ENCODE measurements around the gene ABCG2. TPM values are rescaled to one million over a fixed set of nuclear protein-coding genes. Genes with fewer than 3 reads are reported as not detected.
A peak's percentile ranks its signal among the peaks of the same experiment; 100 is the strongest.

ABCG2 gene
- total RNA-seq, 2 donors from 2014 or later, result 0.74 TPM; not detected in 1

DNA sequence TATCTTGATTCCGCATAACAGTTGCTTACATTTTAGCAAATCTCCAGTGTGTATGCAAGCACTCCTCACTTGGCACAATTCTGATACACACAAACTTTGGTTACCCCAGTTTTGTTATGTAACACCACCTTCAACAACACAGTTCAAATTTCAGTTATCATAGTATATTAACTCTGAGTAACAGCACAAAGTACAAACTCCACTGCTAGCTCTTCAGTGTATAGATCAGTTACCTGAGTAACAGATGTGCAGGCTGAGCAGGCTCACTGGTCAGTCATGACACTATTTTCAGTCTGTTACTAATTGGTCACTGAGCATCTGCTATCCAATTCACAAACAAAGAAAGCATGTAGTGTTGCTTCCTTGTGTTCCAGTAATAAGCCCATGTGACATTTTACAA is 95.6 kb downstream of the ABCG2 start:
- H3K9me3 Mint-ChIP-seq, result no peaks in the 10 kb centered on the region
- peaks cover 15% of the 10 kb centered on the region in 2 donors for H3K36me3 Mint-ChIP-seq
- no peak for ATAC-seq

DNA sequence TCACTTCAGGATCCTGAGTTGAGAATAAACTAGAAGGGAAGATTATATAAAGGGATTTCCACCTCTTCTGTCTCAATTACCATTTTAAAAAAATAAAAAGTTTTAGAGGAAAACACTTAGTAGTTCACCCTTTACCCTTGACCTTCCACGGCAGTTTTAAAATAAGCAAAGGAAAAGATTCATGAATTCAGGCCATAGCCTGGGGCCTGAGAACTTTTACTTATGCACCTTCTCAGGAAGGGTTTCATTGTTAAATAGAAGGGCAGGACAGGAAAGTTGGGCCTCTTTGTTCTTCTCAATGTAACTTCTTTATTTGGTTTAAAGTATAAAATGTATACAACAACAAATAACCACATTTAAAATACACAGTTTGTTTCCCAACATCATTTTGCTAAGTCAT is 96.1 kb downstream of the ABCG2 start:
- Mint-ChIP-seq H3K36me3 (peaks cover 9 to 10% of the 10 kb centered on the region in 2 donors), H3K27ac (no peak overlapping the region), H3K9me3 (no peaks in the 10 kb centered on the region)
- no peak for DNase-seq (ENCODE audit: low spot score in 2 of 2)
- no peak for ATAC-seq

More for the DNA sequence above, 95.6 kb downstream of the ABCG2 start:
- no peak for DNase-seq (ENCODE audit: low spot score in 2 of 2)
- no peak overlapping the region for H3K27ac Mint-ChIP-seq

DNA sequence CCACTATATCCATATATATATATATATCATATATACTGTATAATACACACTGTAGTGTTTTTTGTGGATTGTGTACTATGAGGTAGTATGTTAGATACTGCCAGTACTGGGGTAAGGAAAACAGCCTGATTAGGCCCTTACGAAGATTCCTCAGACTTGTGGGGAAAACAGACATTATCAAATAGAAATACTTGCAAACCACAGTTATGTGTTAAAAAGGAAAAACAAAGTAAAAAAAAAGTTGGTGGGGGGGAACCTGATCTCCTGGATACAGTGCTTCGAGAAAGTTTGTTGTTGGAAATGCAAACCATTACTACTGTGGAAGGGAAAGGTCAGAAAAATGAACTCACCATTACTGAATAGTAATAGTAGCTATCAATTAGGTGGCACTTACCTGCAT is 98.0 kb downstream of the ABCG2 start:
- Mint-ChIP-seq H3K27ac (no peak overlapping the region), H3K9me3 (no peaks in the 10 kb centered on the region), H3K36me3 (peaks cover 1 to 2% of the 10 kb centered on the region in 2 donors)
- DNase-seq (ENCODE audit: low spot score in 2 of 2) (no peak), ATAC-seq (no peak)

- Mint-ChIP-seq H3K9me3 (no peaks in the 10 kb centered on the region), H3K27ac (peak overlapping the region in 1 of 2 donors; percentile 36), H3K36me3 (no peaks in the 10 kb centered on the region)
- ATAC-seq (no peak), DNase-seq (ENCODE audit: low spot score in 2 of 2) (no peak)
Observed at GRCh38 chr4:88059766-88060165, 98.7 kb downstream of the ABCG2 start.

DNA sequence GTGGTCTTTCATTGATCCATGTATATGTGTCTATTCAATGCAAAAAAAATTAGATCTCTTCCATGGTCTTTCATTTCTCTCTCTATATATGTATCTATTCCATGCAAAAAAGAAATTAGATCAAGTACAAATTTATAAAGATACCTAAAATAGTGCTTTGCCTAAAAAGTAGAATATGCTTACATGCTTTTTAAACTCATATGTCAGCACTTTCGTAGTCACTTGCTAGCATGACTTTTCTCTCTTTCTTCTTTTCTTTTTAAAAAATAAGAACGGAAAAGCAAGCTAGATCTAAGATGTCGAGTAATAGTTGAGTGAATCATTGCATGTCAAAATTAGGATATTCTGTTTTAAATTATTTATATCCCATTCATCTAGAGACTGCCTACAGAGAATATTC is 100.1 kb downstream of the ABCG2 start:
- H3K27ac Mint-ChIP-seq, result no peak overlapping the region
- DNase-seq (ENCODE audit: low spot score in 2 of 2) (no peak), ATAC-seq (no peak)
- no peaks in the 10 kb centered on the region for H3K9me3 Mint-ChIP-seq
- H3K36me3 Mint-ChIP-seq, result no peaks in the 10 kb centered on the region

- H3K9me3 Mint-ChIP-seq, result no peaks in the 10 kb centered on the region
- no peak for DNase-seq (ENCODE audit: low spot score in 2 of 2)
- H3K27ac Mint-ChIP-seq, result no peak overlapping the region
- ATAC-seq, result peak in 1 of 2 donors; percentile 41
- H3K36me3 Mint-ChIP-seq, result no peaks in the 10 kb centered on the region
Observed at GRCh38 chr4:88054901-88055300, 103.5 kb downstream of the ABCG2 start.

DNA sequence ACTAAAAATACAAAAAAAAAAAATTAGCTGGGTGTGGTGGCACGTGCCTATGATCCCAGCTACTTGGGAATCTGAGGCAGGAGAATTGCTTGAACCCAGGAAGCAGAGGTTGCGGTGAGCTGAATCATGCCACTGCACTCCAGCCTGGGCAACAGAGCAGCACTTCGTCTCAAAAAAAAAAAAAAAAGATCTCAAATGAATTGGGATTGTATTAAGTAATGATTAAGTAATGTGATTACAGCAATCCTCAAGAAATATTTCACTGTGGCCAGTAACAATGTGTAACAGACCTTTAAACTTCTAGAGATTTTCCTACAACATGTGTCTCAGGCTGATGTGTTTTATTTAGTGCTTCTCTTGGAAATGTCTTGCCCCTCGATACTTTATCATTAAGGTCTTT is 104.2 kb downstream of the ABCG2 start:
- DNase-seq (ENCODE audit: low spot score in 2 of 2) (no peak), ATAC-seq (no peak)
- Mint-ChIP-seq H3K9me3 (no peaks in the 10 kb centered on the region), H3K36me3 (no peaks in the 10 kb centered on the region), H3K27ac (no peak overlapping the region)

GRCh38 chr4:88045021-88045420 is 113.4 kb downstream of the ABCG2 start:
- H3K27ac Mint-ChIP-seq, result no peak overlapping the region
- H3K9me3 Mint-ChIP-seq, result no peaks in the 10 kb centered on the region
- ATAC-seq (no peak), DNase-seq (ENCODE audit: low spot score in 2 of 2) (no peak)
- H3K36me3 Mint-ChIP-seq, result no peaks in the 10 kb centered on the region

DNA sequence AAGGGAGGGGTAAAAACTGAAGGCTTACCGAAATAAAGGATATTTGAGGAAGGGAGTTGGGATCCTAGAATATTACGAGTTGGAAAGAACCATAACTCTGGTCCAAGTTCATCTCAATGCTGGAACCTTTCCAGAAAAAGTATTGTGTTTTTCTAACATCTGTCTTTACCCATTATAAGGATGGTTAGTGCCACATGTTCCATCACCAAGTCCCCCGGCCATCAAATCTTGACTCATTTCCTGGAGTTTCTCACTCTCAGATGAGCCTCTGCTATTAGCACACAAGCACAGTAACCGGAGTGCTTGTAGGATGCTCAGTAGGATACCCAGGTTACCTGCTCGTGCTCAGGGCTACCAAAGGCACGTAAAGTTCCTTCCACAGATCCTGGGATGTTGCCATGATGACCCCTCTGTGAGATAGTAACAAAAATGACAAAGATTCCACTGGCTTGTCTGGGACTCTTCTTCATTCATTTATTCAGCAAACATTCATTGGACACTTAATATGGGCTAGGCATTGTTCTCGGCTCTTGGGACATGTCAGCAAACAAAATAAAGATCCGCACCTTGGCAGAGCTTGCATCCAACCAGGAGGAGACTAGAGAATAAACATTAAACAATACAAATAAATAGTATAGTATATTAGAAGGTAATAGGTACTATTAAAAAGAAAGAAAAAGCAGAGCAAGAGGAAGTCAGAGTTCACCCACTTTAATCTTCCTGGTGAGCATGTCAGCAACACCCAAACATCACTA is 114.7 kb downstream of the ABCG2 start:
- DNase-seq (ENCODE audit: low spot score in 2 of 2) (no peak), ATAC-seq (no peak)
- H3K9me3 Mint-ChIP-seq, result no peaks in the 10 kb centered on the region
- H3K36me3 Mint-ChIP-seq, result no peaks in the 10 kb centered on the region
- no peak overlapping the region for H3K27ac Mint-ChIP-seq

DNA sequence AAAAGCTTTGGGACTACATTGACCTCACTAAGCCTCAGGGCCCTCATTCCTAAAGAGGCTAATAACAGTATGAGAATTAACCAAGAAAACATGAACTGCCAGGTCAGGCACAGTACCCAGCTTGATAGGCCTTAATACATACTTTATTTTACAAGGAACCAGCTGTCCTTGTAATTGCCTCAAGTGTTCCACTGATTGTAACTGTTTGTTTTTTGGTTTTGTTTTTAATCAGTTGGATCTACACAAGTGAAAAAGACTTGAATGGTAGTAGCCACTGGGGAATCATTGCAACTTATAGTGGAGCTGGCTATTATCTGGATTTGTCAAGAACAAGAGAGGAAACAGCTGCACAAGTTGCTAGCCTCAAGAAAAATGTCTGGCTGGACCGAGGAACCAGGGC is 115.4 kb downstream of the ABCG2 start:
- DNase-seq (ENCODE audit: low spot score in 2 of 2) (no peak), ATAC-seq (no peak)
- H3K9me3 Mint-ChIP-seq, result no peaks in the 10 kb centered on the region
- peak overlapping the region in 1 of 2 donors; percentile 56 for H3K27ac Mint-ChIP-seq
- no peaks in the 10 kb centered on the region for H3K36me3 Mint-ChIP-seq

DNA sequence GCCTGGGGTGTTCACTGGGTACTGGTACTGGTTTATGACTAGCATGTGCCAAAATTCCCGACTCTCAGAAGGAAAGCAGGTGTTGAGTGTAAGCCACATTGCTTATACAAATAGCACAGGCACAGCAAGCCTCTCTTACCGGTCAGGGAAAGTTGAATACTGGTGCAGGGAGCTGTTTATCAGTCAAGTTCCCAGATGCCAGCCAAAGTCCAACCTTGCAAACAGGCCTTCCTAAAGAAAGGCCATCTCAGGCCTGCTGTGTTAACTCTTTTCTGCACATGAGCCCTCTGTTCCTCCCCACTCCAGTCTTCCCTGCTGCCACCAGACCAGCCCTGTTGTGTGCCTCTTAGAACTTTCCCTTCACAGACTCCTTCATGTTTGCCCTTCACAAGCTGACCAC is 116.8 kb downstream of the ABCG2 start:
- ATAC-seq (no peak), DNase-seq (ENCODE audit: low spot score in 2 of 2) (no peak)
- H3K9me3 Mint-ChIP-seq, result no peaks in the 10 kb centered on the region
- H3K27ac Mint-ChIP-seq, result no peak overlapping the region
- no peaks in the 10 kb centered on the region for H3K36me3 Mint-ChIP-seq

- H3K27ac Mint-ChIP-seq, result no peak overlapping the region
- no peaks in the 10 kb centered on the region for H3K36me3 Mint-ChIP-seq
- H3K9me3 Mint-ChIP-seq, result no peaks in the 10 kb centered on the region
- DNase-seq (ENCODE audit: low spot score in 2 of 2) (no peak), ATAC-seq (no peak)
Observed at GRCh38 chr4:88040707-88041106, 117.7 kb downstream of the ABCG2 start.

Other genes with a start within 250 kb of the ABCG2 start
- not detected for gene SPP1, start 182.9 kb downstream of the ABCG2 start, total RNA-seq
- gene PKD2, start 151.0 kb downstream of the ABCG2 start, total RNA-seq, result 1 to 10 TPM; 2.0 to 7.1 TPM
- gene PPM1K, start 125.9 kb upstream of the ABCG2 start, total RNA-seq, result 10 to 100 TPM; 48.4 to 55.8 TPM
- 1 to 10 TPM; 2.2 to 9.3 TPM for gene HERC6, start 220.2 kb upstream of the ABCG2 start, total RNA-seq